Measurements from ENCODE around the gene DAD1. TPM values are rescaled to one million over a fixed set of nuclear protein-coding genes. Genes with fewer than 3 reads are reported as not detected.

DAD1 gene
- total RNA-seq, result 200 and 228 TPM in 2 replicates

GRCh38 chr14:22589096-22589839 is at the start of gene DAD1:
TSS of gene DAD1 (minus strand) at chr14:22589224. CDS start at chr14:22589157, 67 bp downstream.

GRCh38 chr14:22598099-22598895 is 9.3 kb upstream of the DAD1 start, which contains the start of gene ABHD4:
TSS of gene ABHD4 (plus strand) at chr14:22598300. CDS start at chr14:22598307, 7 bp downstream.

Other genes starting within 250 kb of the DAD1 start
- gene ABHD4, start 9.1 kb upstream of the DAD1 start, total RNA-seq, result 8.4 and 16.4 TPM in 2 replicates
- not detected in 2 replicates for gene OR6J1, start 55.1 kb upstream of the DAD1 start, total RNA-seq
- 39.8 and 56.9 TPM in 2 replicates for gene OXA1L, start 177.5 kb upstream of the DAD1 start, total RNA-seq
- gene SLC7A7, start 226.2 kb upstream of the DAD1 start, total RNA-seq, result 0.43 and 3.1 TPM in 2 replicates
- 28.9 and 30.1 TPM in 2 replicates for gene MRPL52, start 240.7 kb upstream of the DAD1 start, total RNA-seq
- 151 and 263 TPM in 2 replicates for gene MMP14, start 247.4 kb upstream of the DAD1 start, total RNA-seq